HG03103 (cell line): ENCODE measurements around the gene BICDL1.
"Not testable (repeated sequence)": the region's sequence is repeated elsewhere in the genome, so short reads cannot be mapped to it uniquely, and the experiment has no call there.

ENCODE experiments used
- ATAC-seq: cut with Tn5 transposase; IDR thresholded peaks from one replicate; pipeline ENCODE4 v1.9.1; 2021; ENCODE audit warnings: low read depth; ENCODE audit not compliant: unreplicated experiment

BICDL1 gene, protein sequence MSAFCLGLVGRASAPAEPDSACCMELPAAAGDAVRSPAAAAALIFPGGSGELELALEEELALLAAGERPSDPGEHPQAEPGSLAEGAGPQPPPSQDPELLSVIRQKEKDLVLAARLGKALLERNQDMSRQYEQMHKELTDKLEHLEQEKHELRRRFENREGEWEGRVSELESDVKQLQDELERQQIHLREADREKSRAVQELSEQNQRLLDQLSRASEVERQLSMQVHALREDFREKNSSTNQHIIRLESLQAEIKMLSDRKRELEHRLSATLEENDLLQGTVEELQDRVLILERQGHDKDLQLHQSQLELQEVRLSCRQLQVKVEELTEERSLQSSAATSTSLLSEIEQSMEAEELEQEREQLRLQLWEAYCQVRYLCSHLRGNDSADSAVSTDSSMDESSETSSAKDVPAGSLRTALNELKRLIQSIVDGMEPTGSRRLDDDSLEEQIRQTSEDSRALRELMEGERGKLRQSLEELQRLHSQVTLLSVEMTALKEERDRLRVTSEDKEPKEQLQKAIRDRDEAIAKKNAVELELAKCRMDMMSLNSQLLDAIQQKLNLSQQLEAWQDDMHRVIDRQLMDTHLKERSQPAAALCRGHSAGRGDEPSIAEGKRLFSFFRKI

DNA sequence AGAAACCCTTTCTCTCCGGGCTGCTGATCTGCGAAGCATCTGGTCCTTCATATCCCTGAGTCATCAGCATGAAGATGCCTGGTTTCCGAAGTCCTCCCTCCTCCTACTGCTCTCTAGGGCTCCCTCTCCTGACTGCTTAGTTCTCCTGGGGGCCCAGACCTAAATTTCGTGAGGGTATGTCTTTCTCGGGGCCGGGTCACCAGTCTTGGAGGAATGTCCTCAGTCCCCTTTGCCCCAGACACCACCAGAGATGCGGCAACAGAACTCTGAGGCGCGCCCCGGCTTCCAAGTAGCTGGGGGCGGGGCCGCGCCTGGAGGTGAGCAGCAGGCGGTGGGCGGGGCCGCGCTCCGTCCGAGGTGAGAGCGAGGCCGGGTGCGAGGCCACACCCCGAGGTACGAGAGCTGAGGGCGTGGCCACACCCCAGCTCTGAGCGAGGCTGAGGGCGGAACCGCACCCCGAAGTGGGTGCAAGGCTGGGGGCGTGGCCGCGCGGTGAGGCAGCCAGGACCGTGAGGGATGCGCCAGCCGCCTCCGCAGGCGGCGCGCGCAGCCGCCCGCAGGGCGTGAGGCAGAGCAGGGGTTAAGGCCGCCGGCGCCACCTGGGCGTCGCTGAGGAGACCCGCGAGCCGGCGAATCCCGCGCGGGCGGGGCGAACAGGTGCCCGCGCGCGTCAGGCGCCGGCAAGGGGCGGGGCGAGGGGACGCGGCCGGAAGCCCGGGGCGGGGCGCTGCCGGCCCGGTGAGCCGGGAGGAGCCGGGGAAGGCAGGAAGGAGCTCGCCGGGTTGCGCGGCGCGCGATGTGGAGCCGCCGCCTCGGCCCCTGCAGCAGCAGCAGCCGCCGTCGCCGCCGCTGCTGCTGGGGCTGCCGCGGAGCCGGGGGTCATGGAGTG lies at the start of gene BICDL1:
TSS of gene BICDL1 (plus strand) at position 765 of the 889 bp plus-strand sequence. CDS start 633 bp downstream, outside the sequence.
- peak; percentile 75 for ATAC-seq

DNA sequence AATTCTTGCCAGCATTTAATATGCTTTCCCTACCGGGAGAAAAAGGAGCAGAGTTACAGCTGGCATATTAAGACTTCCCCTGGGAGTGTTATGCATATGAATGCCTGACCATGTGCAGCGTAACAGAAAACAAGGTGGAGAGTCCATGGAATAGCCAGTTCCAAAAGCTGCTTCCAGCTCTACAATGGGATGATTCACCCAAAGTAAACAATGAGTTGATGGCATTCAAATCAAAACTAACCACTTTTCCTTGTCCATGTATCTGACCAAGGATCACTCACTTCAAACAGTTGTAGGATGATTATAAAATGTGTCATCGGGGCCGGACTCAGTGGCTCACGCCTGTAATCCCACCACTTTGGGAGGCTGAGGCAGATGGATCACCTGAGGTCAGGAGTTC lies 48.1 kb upstream of the BICDL1 start:
- ATAC-seq, result no peak

DNA sequence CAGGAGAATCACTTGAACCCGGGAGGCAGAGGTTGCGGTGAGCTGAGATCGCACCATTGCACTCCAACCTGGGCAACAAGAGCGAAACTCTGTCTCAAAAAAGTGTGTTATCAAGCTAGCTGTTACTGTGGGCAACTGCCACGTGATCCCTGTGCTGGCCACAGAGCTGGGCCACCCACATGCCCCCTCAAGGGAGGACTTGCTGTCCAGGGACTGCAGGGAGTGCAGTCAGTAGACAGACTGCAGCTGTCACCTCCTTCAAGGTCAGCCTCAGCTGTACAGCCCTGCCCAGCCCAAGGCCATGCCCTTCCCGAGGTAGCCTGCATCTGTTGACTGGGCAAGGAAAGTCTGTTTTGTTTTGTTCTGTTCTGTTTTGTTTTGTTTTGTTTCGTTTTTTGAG lies 46.6 kb upstream of the BICDL1 start:
- ATAC-seq, result no peak

DNA sequence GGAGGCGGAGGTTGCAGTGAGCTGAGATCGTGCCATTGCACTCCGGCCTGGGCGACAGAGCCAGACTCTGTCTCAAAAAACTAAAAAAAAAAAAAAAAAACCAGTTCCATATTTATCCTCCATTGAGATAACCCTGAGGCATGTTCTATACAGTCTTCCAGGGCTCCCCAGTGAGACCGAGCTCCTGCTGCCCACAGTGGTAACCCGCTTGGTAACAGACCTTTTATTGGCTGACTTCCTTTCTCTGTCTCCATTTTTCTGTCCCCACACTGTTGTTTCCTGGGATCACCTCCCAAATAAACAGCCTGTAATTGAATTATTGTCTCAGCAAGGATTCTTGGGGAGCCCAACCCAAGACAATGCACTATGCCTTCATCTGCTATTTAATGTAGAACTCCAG lies 42.8 kb upstream of the BICDL1 start:
- ATAC-seq, result no peak

DNA sequence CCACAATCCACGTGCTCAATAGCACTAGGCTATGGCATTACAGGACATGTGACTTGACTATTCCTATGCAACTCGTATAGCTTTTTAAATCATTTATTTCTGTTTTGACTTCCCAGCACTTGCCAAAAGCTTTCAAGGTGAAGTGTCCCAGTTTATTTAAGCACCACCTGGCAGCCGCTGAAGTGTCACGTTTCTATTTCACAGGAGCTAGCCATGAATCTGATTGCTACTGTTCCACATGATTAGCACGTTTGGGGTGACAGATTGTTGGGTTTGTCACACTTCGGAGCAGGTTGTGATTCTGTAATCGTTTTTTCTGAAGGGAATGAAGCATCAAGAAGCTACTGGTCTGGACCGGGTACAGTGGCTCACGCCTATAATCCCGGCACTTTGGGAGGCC lies 39.9 kb upstream of the BICDL1 start:
- ATAC-seq, result no peak

DNA sequence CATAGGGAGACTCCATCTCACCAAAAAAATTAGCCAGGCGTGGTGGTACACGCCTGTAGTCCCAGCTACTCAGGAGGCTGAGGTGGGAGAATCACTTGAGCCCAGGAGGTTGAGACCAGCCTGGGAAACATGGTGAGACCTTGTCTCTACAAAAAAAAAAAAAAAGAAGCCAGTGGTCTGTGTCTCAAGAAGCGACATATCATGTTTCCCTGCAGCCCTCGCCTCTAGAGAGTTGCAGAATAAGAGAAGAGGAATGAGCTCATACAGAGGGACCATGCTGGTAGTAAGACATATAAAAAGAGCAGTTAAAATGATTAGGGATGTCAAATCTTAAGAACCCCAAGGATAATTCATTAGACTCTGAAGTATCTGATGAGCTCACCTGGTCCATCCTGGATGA lies 39.4 kb upstream of the BICDL1 start:
- ATAC-seq, result no peak

DNA sequence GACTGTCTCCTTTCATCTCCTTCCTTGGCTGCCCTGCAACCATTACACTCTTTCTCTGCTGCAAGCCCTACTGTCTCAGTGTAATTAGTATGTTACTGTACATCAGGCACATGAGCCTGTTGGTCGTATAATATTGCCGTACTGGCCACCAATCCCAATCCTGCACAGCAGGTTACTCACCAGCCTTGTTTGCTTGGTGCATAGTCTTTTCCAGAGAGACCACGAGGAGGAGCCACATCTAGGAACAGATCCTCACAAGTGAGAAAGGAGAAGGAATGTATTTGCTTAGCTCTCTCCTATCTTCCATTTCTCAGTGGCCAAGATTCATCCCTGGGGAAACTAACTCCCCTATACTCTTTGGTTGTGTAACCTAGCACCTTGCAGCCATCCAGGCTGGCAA lies 33.0 kb upstream of the BICDL1 start:
- ATAC-seq, result no peak

DNA sequence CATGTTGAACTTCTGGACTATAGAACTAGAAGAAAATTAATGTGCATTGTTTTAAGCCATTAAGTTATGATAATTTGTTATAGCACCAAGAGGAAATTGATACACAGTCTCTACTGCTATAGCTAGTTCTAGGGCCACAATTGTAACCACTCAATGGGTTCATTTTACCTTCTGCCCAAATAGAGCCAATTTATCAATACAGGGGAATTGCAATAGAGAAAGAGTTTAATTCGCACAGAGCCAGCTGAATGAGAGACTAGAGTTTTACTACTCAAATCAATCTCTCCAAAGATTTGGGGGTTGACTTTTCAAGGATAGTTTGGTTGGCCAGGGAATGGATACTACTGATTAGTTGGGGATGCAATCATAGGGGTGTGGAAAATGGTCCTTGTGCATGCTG lies 31.9 kb upstream of the BICDL1 start:
- no peak for ATAC-seq

DNA sequence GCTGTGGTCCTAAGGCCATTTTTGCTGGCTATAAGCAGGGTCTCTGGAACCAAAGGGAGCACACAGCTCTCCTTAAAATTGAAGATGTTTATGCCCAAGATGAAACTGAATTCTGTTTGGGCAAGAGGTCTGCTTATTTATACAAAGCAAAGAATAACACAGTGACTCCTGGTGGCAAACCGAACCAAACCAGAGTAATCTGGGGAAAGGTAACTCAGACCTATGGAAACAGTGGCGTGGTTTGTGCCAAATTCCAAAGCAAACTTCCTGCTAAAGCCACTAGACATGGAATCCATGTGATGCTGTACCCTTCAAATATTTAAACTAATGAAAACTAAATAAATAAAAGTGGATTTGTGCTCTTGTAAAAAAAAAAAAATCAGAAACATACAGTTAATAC lies 29.6 kb upstream of the BICDL1 start:
- ATAC-seq, result no peak

DNA sequence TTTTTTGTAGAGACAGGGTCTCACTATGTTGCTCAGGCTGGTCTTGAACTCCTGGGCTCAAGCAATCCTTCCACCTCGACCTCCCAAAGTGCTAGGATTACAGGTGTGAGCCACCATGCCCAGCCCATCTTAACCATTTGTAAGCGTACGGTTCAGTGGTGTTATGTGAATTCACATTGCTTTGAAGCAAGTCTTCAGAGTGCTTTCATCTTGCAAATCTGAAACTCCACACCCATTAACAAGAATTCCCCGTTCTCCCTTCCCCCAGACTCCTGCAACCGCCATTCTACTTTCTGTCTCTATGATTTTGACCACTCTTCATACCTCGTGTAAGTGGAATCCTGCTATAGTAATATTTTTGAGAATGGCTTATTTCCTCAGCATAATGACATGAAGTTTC lies 24.9 kb upstream of the BICDL1 start:
- ATAC-seq, result no peak

DNA sequence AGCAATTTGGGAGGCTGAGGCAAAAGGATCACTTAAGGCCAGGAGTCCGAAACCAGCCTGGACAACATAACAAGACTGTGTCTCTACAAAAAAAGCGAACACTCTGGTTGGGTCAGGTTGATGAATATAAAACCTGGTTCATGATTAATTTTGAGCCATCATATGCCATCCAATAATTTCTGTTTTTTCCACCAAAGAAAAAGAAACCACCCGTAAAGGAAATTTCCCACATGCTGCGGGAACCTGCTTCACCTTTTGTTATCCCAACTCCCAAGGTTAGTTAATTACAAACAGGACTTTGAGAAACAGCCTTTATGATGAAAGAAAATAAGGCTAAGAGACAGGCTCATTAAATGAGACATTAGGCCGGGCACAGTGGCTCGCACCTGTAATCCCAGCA lies 24.1 kb upstream of the BICDL1 start:
- no peak for ATAC-seq

DNA sequence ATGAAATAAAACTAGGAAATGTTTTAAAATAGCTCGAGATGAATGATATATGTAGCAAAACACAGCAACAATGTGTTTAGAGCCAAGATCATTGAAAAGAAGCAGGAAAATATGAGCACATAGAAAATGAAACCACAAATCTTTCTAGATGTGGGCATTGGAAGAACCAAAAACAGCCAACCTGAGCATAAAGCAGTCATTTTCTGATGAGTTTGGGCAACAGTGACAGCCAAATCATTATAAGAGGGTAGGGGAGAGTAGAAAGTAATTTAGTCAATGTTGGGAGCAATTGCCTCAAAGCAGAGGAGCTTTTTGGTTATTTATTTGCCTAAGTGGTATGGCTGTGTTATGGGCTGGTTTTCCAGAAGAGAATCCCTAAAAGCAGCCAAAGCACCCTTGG lies 8.8 kb upstream of the BICDL1 start:
- no peak for ATAC-seq

DNA sequence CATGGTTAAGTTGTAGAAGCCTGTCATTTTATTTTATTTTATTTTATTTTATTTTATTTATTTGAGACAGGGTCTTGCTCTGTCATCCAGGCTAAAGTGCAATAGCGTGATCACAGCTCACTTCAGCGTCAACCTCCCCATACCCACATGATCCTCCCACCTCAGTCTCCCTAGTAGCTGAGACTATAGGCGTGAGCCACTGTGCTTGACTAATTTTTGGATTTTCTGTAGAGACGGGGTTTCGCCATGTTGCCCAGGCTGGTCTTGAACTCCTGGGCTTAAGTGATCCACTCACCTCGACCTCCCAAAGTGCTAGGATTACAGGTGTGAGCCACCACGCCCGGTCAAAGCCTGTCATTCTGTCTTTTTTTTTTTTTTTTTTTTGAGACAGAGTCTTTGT lies 8.3 kb upstream of the BICDL1 start:
- ATAC-seq, result not testable (repeated sequence)

DNA sequence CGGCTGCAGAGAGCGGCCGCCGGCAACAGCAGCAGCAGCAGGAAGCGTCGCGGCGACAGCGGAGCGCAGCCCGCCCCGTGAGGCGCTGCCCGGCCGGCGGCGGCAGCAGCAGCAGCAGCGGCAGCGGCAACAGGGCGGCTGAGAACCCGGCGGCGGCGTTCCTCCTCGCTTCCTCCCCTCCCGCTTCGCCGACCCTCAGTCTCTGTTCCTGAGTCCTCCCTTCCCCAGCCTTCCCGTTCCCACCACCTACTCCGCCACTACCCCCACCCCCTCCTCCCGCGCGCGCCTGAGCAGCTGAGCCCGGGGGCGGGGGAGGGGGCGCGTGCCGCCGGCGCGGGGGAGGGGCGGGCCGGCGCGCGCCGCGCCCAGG lies 310 bp downstream of the BICDL1 start:
- ATAC-seq, result peak; percentile 18

DNA sequence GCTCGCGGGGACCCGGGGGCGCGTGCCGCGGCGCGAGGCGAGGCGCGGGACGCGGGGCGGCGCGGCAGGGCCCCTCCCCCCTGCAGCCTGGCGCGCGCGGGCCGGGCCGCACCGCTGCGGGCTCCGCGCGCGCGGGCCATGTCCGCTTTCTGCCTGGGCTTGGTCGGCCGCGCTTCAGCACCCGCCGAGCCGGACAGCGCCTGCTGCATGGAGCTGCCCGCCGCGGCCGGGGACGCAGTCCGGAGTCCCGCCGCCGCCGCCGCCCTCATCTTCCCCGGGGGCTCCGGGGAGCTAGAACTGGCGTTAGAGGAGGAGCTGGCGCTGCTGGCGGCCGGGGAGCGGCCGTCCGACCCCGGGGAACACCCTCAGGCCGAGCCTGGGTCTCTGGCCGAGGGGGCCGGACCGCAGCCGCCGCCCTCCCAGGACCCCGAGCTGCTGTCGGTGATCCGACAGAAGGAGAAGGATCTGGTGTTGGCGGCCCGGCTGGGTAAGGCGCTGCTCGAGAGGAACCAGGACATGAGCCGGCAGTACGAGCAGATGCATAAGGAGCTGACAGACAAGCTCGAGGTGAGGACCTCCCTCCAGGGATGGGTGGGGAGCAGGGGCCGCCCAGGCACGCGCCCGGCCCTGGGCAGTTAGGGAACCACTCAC lies 820 bp downstream of the BICDL1 start:
- ATAC-seq, result peak; percentile 27

DNA sequence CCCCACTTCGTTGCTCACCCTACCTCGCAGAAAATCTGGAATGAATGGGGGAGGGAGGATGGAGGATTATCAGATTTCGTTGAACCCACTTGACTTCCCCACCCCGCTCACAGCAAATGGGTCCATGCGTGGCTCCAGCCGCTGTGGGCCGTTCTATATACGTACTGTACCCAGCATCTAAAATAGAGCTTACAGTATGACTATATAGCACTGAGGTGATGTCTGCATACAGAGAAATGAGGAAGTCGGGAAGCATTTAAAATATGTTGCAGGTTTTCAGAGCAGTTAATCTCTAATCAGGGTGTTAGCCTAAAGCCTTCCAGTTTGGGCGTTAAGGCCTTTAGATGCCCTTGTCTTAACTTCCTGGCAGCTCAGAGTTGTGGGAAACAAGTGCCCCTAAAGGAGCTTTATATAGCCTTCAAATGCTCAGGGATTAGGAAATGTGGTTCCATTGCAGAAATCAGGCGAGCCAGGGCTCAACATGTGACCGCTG lies 1.4 kb downstream of the BICDL1 start:
- ATAC-seq, result no peak

DNA sequence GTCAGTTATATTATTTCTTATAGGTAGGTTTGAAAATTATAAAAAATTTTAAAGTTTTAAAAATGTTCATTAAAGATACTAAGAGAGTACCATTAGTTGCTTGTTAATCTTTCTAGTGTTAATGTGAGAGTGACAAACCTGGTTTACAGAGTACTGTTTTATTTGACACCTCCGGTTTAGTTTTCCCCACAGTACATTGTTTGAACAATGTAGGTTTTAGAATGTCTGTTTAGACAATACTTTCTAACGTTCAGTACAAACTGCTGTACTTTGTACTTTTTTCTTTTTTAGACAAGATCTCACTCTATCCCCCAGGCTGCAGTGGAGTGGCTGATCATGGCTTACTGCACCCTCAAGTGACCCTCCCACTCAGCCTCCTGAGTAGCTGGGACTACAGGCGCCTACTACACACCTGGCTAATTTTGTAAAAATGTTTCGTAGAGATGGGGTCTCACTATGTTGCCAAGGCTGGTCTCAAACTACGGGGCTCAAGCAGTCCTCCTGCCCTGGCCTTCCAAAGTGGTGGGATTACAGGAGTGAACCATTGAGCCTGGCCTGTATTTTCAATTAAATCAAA lies 3.2 kb downstream of the BICDL1 start:
- no peak for ATAC-seq

DNA sequence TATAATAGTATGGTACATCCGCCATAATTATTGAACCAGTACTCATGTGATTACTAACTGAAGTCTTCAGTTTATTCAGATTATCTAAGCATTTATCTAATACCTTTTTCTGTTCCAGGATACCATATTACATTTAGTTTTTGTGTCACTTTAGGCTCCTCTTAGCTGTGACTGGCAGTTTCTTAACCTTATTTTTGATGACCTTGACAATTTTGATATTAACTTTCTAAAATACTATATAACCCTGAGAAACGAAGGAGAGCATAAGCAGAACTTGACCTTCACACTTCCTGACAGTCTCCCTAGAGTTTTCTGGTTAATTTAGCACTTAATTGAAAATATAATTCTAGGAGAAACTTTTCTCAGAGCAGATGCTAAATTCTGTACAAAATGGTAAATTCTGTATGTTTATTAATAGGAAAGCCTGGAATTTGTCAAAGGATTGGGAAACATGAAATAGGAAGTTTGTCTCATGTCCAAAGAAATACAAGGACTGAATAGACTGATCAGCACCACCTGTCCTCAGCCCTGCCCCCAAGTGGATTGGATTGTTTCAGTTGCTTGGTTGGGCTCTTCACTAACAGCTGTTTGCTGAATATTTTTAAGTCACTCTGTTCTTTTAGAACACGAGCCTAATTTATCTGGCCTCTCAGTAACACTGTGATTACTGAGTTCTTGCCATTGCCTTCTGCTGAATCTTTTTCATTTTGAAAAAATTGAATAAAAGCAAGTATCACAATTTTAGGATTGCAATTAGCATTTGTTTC lies 6.0 kb downstream of the BICDL1 start:
- no peak for ATAC-seq

DNA sequence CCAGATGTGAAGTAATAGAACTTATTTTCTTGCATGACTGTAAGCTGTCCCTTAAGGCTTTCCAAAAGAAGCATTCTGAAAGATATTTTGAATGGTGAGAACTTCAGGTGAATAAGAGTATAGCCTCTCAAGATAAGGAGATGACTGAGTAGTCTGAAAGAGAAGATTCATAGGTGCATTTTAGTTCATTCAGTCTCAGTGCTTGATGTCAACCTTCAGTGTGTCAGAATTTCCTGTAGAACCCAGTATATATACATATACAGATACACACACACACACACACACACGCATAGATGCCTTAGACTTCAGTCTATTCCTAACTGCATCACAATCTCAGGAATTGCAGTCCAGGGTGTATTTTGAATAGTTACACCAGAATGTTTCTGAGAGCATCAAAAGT lies 7.4 kb downstream of the BICDL1 start:
- ATAC-seq, result no peak
